Endodermal cell (in vitro differentiated cells): ENCODE results near the gene CIB1. TPM values are rescaled to one million over a fixed set of nuclear protein-coding genes. Genes with fewer than 3 reads are reported as not detected.

Experiments used
- DNase-seq: peaks from one replicate; pipeline ENCODE4 v3.0.0-alpha.2; 2017
- H3K27ac ChIP-seq: 2 replicates; pipeline ENCODE4 v1.5.1; 2013; ENCODE audit warnings: mild to moderate bottlenecking, low read depth, low read length, moderate library complexity
- H3K27me3 ChIP-seq: 2 replicates; pipeline ENCODE4 v1.6.1; 2013; ENCODE audit warnings: mild to moderate bottlenecking, low read length, moderate library complexity; ENCODE audit not compliant: insufficient read depth, control insufficient read depth, poor library complexity, severe bottlenecking
- H3K36me3 ChIP-seq: 2 replicates; pipeline ENCODE4 v1.7.0; 2013; ENCODE audit warnings: mild to moderate bottlenecking, low read length, moderate library complexity; ENCODE audit not compliant: control insufficient read depth, insufficient read depth
- H3K4me1 ChIP-seq: one replicate; pipeline ENCODE4 v1.7.0; 2013; ENCODE audit warnings: low read length; ENCODE audit not compliant: control insufficient read depth, insufficient read depth
- H3K4me3 ChIP-seq: 2 replicates; pipeline ENCODE4 v1.5.1; 2013; ENCODE audit warnings: mild to moderate bottlenecking, low read length, moderate library complexity
- H3K9ac ChIP-seq: 2 replicates; pipeline ENCODE4 v1.6.1; 2013; ENCODE audit warnings: mild to moderate bottlenecking, low read length, moderate library complexity; ENCODE audit not compliant: poor library complexity, severe bottlenecking; ENCODE audit errors: extremely low read depth
- H3K9me3 ChIP-seq: 2 replicates; pipeline ENCODE4 v1.6.1; 2013; ENCODE audit warnings: mild to moderate bottlenecking, low read length, moderate library complexity; ENCODE audit not compliant: control insufficient read depth
- H3K27ac Mint-ChIP-seq: 2 replicates; pipeline ENCODE4 v1.8.0; 2020; ENCODE audit warnings: mixed read lengths
- H3K27me3 Mint-ChIP-seq: 2 replicates; pipeline ENCODE4 v1.8.0; 2021; ENCODE audit warnings: mild to moderate bottlenecking, mixed read lengths; ENCODE audit not compliant: insufficient read depth
- H3K36me3 Mint-ChIP-seq: 2 replicates; pipeline ENCODE4 v1.8.0; 2020; ENCODE audit warnings: low read depth, mixed read lengths
- H3K4me1 Mint-ChIP-seq: 2 replicates; pipeline ENCODE4 v1.8.0; 2020; ENCODE audit warnings: mixed read lengths
- H3K4me3 Mint-ChIP-seq: 2 replicates; pipeline ENCODE4 v1.8.0; 2020; ENCODE audit warnings: mild to moderate bottlenecking, moderate library complexity, mixed read lengths
- H3K9me3 Mint-ChIP-seq: 2 replicates; pipeline ENCODE4 v1.8.0; 2020; ENCODE audit warnings: mild to moderate bottlenecking, mixed read lengths
- CTCF ChIP-seq: fragments of 200-600 bp; sonication (generic); conservative IDR thresholded peaks from 2 replicates; pipeline ENCODE4 v1.5.0; 2021; ENCODE audit warnings: antibody characterized with exemption, mild to moderate bottlenecking
- WGBS, 2 experiments: methylation state at CpG; one replicate each; pipeline versions ENCODE4 v1.1.5 to v1.1.7; 2013; ENCODE audit warnings: missing lambda C conversion rate in 2 of 2, mixed read lengths in 1 of 2; ENCODE audit not compliant: insufficient coverage in 1 of 2, insufficient read length in 1 of 2; 5-methylcytosine and 5-hydroxymethylcytosine counted together
- total RNA-seq, 2 donors: library from RNA; stranded (reverse); fragmentation: NEBNext Ultra II Directional in 1 of 2; extraction: Animal tissue kit (Norgen Biotek cat#: 25700) in 1 of 2; gene quantifications; 2 replicates in 1 of 2; 3 replicates in 1 of 2; pipeline ENCODE4 v1.2.1, GENCODE V29; 2021

Gene CIB1
- total RNA-seq, 2 donors from 2014 or later, result 31.3 to 34.0 TPM

GRCh38 chr15:90221246-90221900, 12.4 kb downstream of the CIB1 start:
- Mint-ChIP-seq H3K4me1 (no peaks in the 10 kb centered on the region), H3K4me3 (no peak overlapping the region), H3K27me3 (no peaks in the 10 kb centered on the region), H3K27ac (no peak overlapping the region), H3K36me3 (peaks cover 25% of the 10 kb centered on the region), H3K9me3 (no peaks in the 10 kb centered on the region)
- DNase-seq, result peak; percentile 91
- H3K27ac ChIP-seq, result no peak overlapping the region
- H3K9ac ChIP-seq, result no peak overlapping the region
- H3K4me1 ChIP-seq, result no peaks in the 10 kb centered on the region
- H3K27me3 ChIP-seq, result no peaks in the 10 kb centered on the region
- TF ChIP-seq CTCF, result peak; percentile 81
- WGBS, 2 experiments, result 73% methylated on average over 12 to 14 of the region's 14 CpGs
- no peaks in the 10 kb centered on the region for H3K9me3 ChIP-seq
- H3K36me3 ChIP-seq, result peaks cover 3% of the 10 kb centered on the region
- no peak overlapping the region for H3K4me3 ChIP-seq

GRCh38 chr15:90219421-90220141, 14.2 kb downstream of the CIB1 start:
- WGBS, 2 experiments, result 66 to 70% methylated on average over 11 to 17 of the region's 17 CpGs
- Mint-ChIP-seq H3K4me3 (no peak overlapping the region), H3K27ac (no peak overlapping the region), H3K4me1 (no peaks in the 10 kb centered on the region), H3K9me3 (no peaks in the 10 kb centered on the region), H3K27me3 (no peaks in the 10 kb centered on the region), H3K36me3 (peaks cover 20% of the 10 kb centered on the region)
- Histone ChIP-seq H3K27ac (no peak overlapping the region), H3K9ac (no peak overlapping the region), H3K36me3 (no peaks in the 10 kb centered on the region), H3K9me3 (no peaks in the 10 kb centered on the region), H3K27me3 (no peaks in the 10 kb centered on the region), H3K4me1 (no peaks in the 10 kb centered on the region), H3K4me3 (no peak overlapping the region)
- peak; percentile 87 for TF ChIP-seq CTCF
- DNase-seq, result peak; percentile 86

GRCh38 chr15:90217671-90218394, 15.9 kb downstream of the CIB1 start:
- no peaks in the 10 kb centered on the region for H3K9me3 Mint-ChIP-seq
- WGBS, 2 experiments, result 93 to 100% methylated on average over 6 to 9 of the region's 9 CpGs
- H3K27ac Mint-ChIP-seq, result no peak overlapping the region
- Histone ChIP-seq H3K4me1 (peaks cover 5% of the 10 kb centered on the region), H3K9ac (no peak overlapping the region), H3K4me3 (no peak overlapping the region), H3K36me3 (no peaks in the 10 kb centered on the region), H3K27me3 (no peaks in the 10 kb centered on the region), H3K27ac (no peak overlapping the region), H3K9me3 (no peaks in the 10 kb centered on the region)
- no peak for DNase-seq
- H3K4me3 Mint-ChIP-seq, result no peak overlapping the region
- H3K27me3 Mint-ChIP-seq, result no peaks in the 10 kb centered on the region
- H3K36me3 Mint-ChIP-seq, result peaks cover 9% of the 10 kb centered on the region
- no peaks in the 10 kb centered on the region for H3K4me1 Mint-ChIP-seq
- no peak for TF ChIP-seq CTCF
